Measurements from ENCODE around the gene FKBP4. TPM values are rescaled to one million over a fixed set of nuclear protein-coding genes. Genes with fewer than 3 reads are reported as not detected.

FKBP4 gene
- total and polyA plus RNA-seq, 2 of the 13 experiments (the other 11 are each of a cell fraction or from before 2014, with no cell fraction given), result 25.7 to 66.1 TPM

DNA sequence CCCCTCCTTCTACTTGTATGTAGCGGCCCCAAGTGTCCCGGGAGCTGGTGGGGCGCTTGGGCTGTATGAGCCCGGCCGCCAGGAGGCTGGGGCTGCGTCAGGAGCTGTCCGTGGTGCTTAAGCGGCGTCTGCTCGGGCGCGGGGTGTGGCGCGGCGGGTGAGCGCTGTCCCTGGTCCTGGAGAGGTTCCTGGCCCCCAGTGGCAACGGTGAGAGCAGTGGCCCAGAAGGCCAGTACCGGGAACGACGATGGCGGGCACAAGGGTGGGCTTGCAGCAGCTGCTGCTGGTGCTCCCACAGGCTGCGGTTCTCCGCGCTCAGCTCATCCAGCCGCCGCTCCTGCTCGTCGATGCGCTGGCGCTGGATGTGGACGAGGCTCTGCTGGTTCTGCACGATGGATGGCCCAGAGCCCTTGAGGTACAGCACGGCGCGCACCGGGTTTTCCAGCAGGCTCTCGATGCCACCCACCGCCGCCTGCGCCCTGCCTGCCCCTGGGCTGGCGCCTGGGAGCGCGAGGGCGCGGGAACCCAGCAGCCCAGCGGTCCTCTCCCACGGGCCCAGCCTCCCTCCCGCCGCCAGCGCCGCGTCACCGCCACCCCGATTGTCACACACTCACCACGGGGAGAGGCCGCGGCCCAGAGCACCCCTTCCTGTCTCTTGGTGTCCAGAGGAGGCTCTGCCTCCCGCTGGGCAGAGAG lies 41.9 kb upstream of the FKBP4 start (continued):
- peak; percentile 85; the same call in 1 of the 2 replicates for TF ChIP-seq MTA1 (CRISPR knock-in tag; IDR thresholded peaks at IDR 0.05; ENCODE audit: borderline replicate concordance)
- TF ChIP-seq DNMT1 (CRISPR knock-in tag; IDR thresholded peaks at IDR 0.05), result peak; percentile 99
- TF ChIP-seq FOXA3 (CRISPR knock-in tag; IDR thresholded peaks at IDR 0.05), result peak; percentile 89
- TF ChIP-seq, protein P1, sequence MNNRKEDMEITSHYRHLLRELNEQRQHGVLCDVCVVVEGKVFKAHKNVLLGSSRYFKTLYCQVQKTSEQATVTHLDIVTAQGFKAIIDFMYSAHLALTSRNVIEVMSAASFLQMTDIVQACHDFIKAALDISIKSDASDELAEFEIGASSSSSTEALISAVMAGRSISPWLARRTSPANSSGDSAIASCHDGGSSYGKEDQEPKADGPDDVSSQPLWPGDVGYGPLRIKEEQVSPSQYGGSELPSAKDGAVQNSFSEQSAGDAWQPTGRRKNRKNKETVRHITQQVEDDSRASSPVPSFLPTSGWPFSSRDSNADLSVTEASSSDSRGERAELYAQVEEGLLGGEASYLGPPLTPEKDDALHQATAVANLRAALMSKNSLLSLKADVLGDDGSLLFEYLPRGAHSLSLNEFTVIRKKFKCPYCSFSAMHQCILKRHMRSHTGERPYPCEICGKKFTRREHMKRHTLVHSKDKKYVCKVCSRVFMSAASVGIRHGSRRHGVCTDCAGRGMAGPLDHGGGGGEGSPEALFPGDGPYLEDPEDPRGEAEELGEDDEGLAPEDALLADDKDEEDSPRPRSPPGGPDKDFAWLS (CRISPR knock-in tag; IDR thresholded peaks at IDR 0.05; ENCODE audit: borderline replicate concordance), result 0 out of 2 replicates have a peak, but pooled peaks have one; percentile 66
- peak; percentile 98 for TF ChIP-seq RFXAP (CRISPR knock-in tag; IDR thresholded peaks at IDR 0.05; ENCODE audit: borderline replicate concordance)
- no peak for TF ChIP-seq CEBPB (IDR thresholded peaks at IDR 0.05; ENCODE audit: borderline replicate concordance, low read depth, low read length)
- TF ChIP-seq, protein P2, sequence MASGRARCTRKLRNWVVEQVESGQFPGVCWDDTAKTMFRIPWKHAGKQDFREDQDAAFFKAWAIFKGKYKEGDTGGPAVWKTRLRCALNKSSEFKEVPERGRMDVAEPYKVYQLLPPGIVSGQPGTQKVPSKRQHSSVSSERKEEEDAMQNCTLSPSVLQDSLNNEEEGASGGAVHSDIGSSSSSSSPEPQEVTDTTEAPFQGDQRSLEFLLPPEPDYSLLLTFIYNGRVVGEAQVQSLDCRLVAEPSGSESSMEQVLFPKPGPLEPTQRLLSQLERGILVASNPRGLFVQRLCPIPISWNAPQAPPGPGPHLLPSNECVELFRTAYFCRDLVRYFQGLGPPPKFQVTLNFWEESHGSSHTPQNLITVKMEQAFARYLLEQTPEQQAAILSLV (CRISPR knock-in tag; IDR thresholded peaks at IDR 0.05; ENCODE audit: borderline replicate concordance), result peak; percentile 100
- TF ChIP-seq, protein P3, sequence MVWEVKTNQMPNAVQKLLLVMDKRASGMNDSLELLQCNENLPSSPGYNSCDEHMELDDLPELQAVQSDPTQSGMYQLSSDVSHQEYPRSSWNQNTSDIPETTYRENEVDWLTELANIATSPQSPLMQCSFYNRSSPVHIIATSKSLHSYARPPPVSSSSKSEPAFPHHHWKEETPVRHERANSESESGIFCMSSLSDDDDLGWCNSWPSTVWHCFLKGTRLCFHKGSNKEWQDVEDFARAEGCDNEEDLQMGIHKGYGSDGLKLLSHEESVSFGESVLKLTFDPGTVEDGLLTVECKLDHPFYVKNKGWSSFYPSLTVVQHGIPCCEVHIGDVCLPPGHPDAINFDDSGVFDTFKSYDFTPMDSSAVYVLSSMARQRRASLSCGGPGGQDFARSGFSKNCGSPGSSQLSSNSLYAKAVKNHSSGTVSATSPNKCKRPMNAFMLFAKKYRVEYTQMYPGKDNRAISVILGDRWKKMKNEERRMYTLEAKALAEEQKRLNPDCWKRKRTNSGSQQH (CRISPR knock-in tag; IDR thresholded peaks at IDR 0.05; ENCODE audit: low read depth), result peak; percentile 99
- no peak for TF ChIP-seq SYNCRIP (IDR thresholded peaks at IDR 0.05; ENCODE audit: insufficient read depth, low read depth, low read length)
- TF ChIP-seq HOXD1 (CRISPR knock-in tag; IDR thresholded peaks at IDR 0.05), result peak; percentile 100
- TF ChIP-seq SNRNP70 (IDR thresholded peaks at IDR 0.05; ENCODE audit: low read depth, low read length), result no peak
- peak; percentile 99 for TF ChIP-seq HIVEP1 (CRISPR knock-in tag; IDR thresholded peaks at IDR 0.05)
- TF ChIP-seq BCL6 (CRISPR knock-in tag; IDR thresholded peaks at IDR 0.05), result peak; percentile 92
- TF ChIP-seq, protein P4, sequence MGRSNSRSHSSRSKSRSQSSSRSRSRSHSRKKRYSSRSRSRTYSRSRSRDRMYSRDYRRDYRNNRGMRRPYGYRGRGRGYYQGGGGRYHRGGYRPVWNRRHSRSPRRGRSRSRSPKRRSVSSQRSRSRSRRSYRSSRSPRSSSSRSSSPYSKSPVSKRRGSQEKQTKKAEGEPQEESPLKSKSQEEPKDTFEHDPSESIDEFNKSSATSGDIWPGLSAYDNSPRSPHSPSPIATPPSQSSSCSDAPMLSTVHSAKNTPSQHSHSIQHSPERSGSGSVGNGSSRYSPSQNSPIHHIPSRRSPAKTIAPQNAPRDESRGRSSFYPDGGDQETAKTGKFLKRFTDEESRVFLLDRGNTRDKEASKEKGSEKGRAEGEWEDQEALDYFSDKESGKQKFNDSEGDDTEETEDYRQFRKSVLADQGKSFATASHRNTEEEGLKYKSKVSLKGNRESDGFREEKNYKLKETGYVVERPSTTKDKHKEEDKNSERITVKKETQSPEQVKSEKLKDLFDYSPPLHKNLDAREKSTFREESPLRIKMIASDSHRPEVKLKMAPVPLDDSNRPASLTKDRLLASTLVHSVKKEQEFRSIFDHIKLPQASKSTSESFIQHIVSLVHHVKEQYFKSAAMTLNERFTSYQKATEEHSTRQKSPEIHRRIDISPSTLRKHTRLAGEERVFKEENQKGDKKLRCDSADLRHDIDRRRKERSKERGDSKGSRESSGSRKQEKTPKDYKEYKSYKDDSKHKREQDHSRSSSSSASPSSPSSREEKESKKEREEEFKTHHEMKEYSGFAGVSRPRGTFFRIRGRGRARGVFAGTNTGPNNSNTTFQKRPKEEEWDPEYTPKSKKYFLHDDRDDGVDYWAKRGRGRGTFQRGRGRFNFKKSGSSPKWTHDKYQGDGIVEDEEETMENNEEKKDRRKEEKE (IDR thresholded peaks at IDR 0.05), result no peak
- peak; percentile 69 for TF ChIP-seq NFYB (CRISPR knock-in tag; IDR thresholded peaks at IDR 0.05)
- TF ChIP-seq KDM3A (CRISPR knock-in tag; IDR thresholded peaks at IDR 0.05; ENCODE audit: low read depth), result peak; percentile 98; the same call in 1 of the 2 replicates
- TF ChIP-seq, protein P5, sequence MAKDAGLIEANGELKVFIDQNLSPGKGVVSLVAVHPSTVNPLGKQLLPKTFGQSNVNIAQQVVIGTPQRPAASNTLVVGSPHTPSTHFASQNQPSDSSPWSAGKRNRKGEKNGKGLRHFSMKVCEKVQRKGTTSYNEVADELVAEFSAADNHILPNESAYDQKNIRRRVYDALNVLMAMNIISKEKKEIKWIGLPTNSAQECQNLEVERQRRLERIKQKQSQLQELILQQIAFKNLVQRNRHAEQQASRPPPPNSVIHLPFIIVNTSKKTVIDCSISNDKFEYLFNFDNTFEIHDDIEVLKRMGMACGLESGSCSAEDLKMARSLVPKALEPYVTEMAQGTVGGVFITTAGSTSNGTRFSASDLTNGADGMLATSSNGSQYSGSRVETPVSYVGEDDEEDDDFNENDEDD (CRISPR knock-in tag; IDR thresholded peaks at IDR 0.05; ENCODE audit: borderline replicate concordance), result peak; percentile 86
- peak; percentile 99 for TF ChIP-seq ARID2 (CRISPR knock-in tag; IDR thresholded peaks at IDR 0.05; ENCODE audit: borderline replicate concordance)
- peak; percentile 100 for TF ChIP-seq ZNF274 (CRISPR knock-in tag; IDR thresholded peaks at IDR 0.05)

All from HepG2 (cell line).